Panc1 (cell line): ENCODE results near the gene MMP17. TPM values are rescaled to one million over a fixed set of nuclear protein-coding genes. Genes with fewer than 3 reads are reported as not detected.
A peak's percentile ranks its signal among the peaks of the same experiment; 100 is the strongest.

Source experiments
- ATAC-seq: fragments of 200-7000 bp; cut with Tn5 transposase; 2 replicates; pipeline ENCODE4 v1.9.1; 2020; ENCODE audit warnings: mild to moderate bottlenecking, moderate library complexity
- BruUV-seq: library from RNA; stranded (reverse); fragments of 400-500 nt; replicated peaks from 2 replicates; lab custom pipeline; 2021; lab: Mats Ljungman, UMichigan
- CTCF ChIA-PET: fragments of 300-600 bp; sonication (Branson Sonifier 250); formaldehyde crosslinking; loops from one replicate; lab custom pipeline; 2022; ENCODE audit warnings: antibody characterized with exemption; lab: Charles Lee
- POLR2A ChIA-PET: fragments of 300-600 bp; sonication (Branson Sonifier 250); formaldehyde crosslinking; loops from one replicate; lab custom pipeline; 2022; ENCODE audit warnings: antibody characterized with exemption; lab: Charles Lee
- DNase-seq: peaks from one replicate; pipeline ENCODE4 v3.0.0-alpha.2; 2010; ENCODE audit warnings: low read depth, low spot score
- H3K27ac ChIP-seq: 2 replicates; pipeline ENCODE4 v1.5.1; 2011; ENCODE audit warnings: mild to moderate bottlenecking, low read length, inconsistent platforms
- H3K27me3 ChIP-seq: fragments of 200-500 bp; sonication (Bioruptor generic); 2 replicates; pipeline ENCODE4 v1.6.0; 2014; ENCODE audit warnings: low read length, inconsistent platforms; ENCODE audit not compliant: control insufficient read depth, insufficient read depth
- H3K36me3 ChIP-seq: fragments of 200-500 bp; sonication (Bioruptor generic); 2 replicates; pipeline ENCODE4 v1.5.1; 2014; ENCODE audit warnings: inconsistent platforms, mild to moderate bottlenecking, low read length, moderate library complexity; ENCODE audit not compliant: control insufficient read depth, insufficient read depth
- H3K4me1 ChIP-seq: 2 replicates; pipeline ENCODE4 v1.5.1; 2011; ENCODE audit warnings: inconsistent platforms, mild to moderate bottlenecking, low read length, moderate library complexity; ENCODE audit not compliant: control insufficient read depth, insufficient read depth
- H3K4me3 ChIP-seq, 2 experiments: 2 replicates each; pipeline ENCODE4 v1.5.1; 2011 to 2012; ENCODE audit warnings: low read depth in 2 of 2, low read length in 2 of 2, mild to moderate bottlenecking in 2 of 2, inconsistent platforms in 1 of 2, moderate library complexity in 1 of 2
- H3K9me3 ChIP-seq: fragments of 200-500 bp; sonication (Bioruptor generic); 2 replicates; pipeline ENCODE4 v1.5.1; 2014; ENCODE audit warnings: low read depth, mild to moderate bottlenecking, inconsistent platforms, low read length, moderate library complexity; ENCODE audit not compliant: control insufficient read depth, insufficient read depth
- POLR2AphosphoS5 ChIP-seq: IDR thresholded peaks from 2 replicates; pipeline ENCODE4 v1.6.1; 2012; ENCODE audit warnings: mild to moderate bottlenecking, low read depth, low read length, moderate library complexity
- REST ChIP-seq, 2 experiments: IDR thresholded peaks; 2 replicates each; pipeline ENCODE4 v1.6.1; 2011 to 2012; ENCODE audit warnings: low read depth in 2 of 2, control low read depth in 1 of 2, low read length in 1 of 2, mild to moderate bottlenecking in 1 of 2, moderate library complexity in 1 of 2; ENCODE audit not compliant: insufficient read depth in 1 of 2
- SIN3A ChIP-seq: IDR thresholded peaks from 2 replicates; pipeline ENCODE4 v1.6.1; 2012; ENCODE audit warnings: low read depth, mild to moderate bottlenecking, low read length, moderate library complexity, borderline replicate concordance; ENCODE audit not compliant: insufficient read depth
- TCF7L2 ChIP-seq: IDR thresholded peaks from 2 replicates; pipeline ENCODE4 v1.6.1; 2011; ENCODE audit warnings: mild to moderate bottlenecking, low read depth, low read length, inconsistent platforms
- in situ Hi-C: cut with HindIII; loops from 2 replicates; pipeline ENCODE4 v1.10.0; 2016; ENCODE audit warnings: low sequenced_read_pairs, low pct_unique_long_range_greater_than_20kb
- intact Hi-C: fragments of 100-400 bp; cut with micrococcal nuclease; formaldehyde crosslinking; loops from one replicate; pipeline ENCODE4 v1.10.0; 2022; ENCODE audit not compliant: unreplicated experiment
- total RNA-seq: library from RNA; stranded (reverse); gene quantifications from one replicate; pipeline ENCODE4 v1.2.1, GENCODE V29; 2021; ENCODE audit not compliant: unreplicated experiment
- TF ChIP-seq, protein P1 (sequence below): fragments of 450-650 bp; IDR thresholded peaks from 2 replicates; pipeline ENCODE4 v1.5.1; 2017; ENCODE audit warnings: mild to moderate bottlenecking

The MMP17 gene
- total RNA-seq, 1 experiment from 2014 or later: 30.0 TPM

DNA sequence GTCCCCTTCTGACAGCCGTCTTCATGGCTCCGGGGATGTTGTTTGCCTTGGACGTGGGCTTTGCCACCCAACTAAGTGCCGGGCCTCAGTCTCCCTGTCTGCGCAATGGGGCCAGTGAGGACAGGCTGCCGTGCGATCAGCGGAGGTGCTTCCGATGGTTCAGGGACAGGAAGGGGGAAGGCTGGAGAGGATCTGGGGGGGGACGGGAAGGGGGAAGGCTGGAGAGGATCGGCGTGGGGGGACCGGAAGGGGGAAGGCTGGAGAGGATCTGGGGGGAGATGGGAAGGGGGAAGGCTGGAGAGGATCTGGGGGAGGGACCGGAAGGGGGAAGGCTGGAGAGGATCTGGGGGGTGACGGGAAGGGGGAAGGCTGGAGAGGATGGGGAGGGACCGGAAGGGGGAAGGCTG lies 3.4 kb downstream of the MMP17 start:
- peak overlapping the region; percentile 60 to 76 for H3K4me3 ChIP-seq
- no peak for DNase-seq
- no peaks in the 10 kb centered on the region for H3K9me3 ChIP-seq
- BruUV-seq: no TSS peak
- intact Hi-C loops (no loop called here), in situ Hi-C loops (no loop called here)
- H3K27ac ChIP-seq: peak overlapping the region; percentile 86
- CTCF ChIA-PET: no interaction called here
- H3K27me3 ChIP-seq: no peaks in the 10 kb centered on the region
- H3K4me1 ChIP-seq: peaks cover 19% of the 10 kb centered on the region
- POLR2A ChIA-PET: interaction anchor here (0.8 kb wide), 1 partner anchor 118 kb away, joined by 3 read pairs; the partner anchor contains the start of gene EP400
- no peak for ATAC-seq
- no peaks in the 10 kb centered on the region; the same call in 1 of the 2 replicates for H3K36me3 ChIP-seq
- no peak for TF ChIP-seq POLR2AphosphoS5
- TF ChIP-seq, protein P1, sequence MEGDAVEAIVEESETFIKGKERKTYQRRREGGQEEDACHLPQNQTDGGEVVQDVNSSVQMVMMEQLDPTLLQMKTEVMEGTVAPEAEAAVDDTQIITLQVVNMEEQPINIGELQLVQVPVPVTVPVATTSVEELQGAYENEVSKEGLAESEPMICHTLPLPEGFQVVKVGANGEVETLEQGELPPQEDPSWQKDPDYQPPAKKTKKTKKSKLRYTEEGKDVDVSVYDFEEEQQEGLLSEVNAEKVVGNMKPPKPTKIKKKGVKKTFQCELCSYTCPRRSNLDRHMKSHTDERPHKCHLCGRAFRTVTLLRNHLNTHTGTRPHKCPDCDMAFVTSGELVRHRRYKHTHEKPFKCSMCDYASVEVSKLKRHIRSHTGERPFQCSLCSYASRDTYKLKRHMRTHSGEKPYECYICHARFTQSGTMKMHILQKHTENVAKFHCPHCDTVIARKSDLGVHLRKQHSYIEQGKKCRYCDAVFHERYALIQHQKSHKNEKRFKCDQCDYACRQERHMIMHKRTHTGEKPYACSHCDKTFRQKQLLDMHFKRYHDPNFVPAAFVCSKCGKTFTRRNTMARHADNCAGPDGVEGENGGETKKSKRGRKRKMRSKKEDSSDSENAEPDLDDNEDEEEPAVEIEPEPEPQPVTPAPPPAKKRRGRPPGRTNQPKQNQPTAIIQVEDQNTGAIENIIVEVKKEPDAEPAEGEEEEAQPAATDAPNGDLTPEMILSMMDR: no peak
- no peak for TF ChIP-seq TCF7L2
- TF ChIP-seq REST (IDR thresholded peaks at IDR 0.05; ENCODE audit: insufficient read depth in 1 of 2, low read depth in 2 of 2, low read length in 1 of 2): no peak
- no peak for TF ChIP-seq SIN3A

GRCh38 chr12:131832321-131833231 lies 4.4 kb downstream of the MMP17 start:
- in situ Hi-C loops: no loop called here
- Histone ChIP-seq H3K4me1 (peaks cover 19% of the 10 kb centered on the region), H3K9me3 (no peaks in the 10 kb centered on the region), H3K27me3 (no peaks in the 10 kb centered on the region), H3K27ac (peak overlapping the region; percentile 75), H3K4me3 (peak overlapping the region; percentile 40 to 76), H3K36me3 (no peaks in the 10 kb centered on the region; the same call in 1 of the 2 replicates)
- no TSS peak for BruUV-seq
- DNase-seq (no peak), ATAC-seq (peak; percentile 13; the same call in 1 of the 2 replicates)
- POLR2A ChIA-PET: no interaction called here
- CTCF ChIA-PET: no interaction called here
- intact Hi-C loops: no loop called here
- TF ChIP-seq TCF7L2: no peak
- TF ChIP-seq SIN3A: no peak
- no peak; the same call in 1 of the 2 replicates for TF ChIP-seq POLR2AphosphoS5
- TF ChIP-seq, protein P1: no peak
- no peak for TF ChIP-seq REST (IDR thresholded peaks at IDR 0.05; ENCODE audit: insufficient read depth in 1 of 2, low read depth in 2 of 2, low read length in 1 of 2)
